Keratinocyte (primary cell): ENCODE measurements around the gene MCTP2. TPM values are rescaled to one million over a fixed set of nuclear protein-coding genes. Genes with fewer than 3 reads are reported as not detected.

Source experiments
- DNase-seq: peaks from one replicate; pipeline ENCODE4 v3.0.0-alpha.2; 2011; ENCODE audit warnings: low read depth, missing footprints, low spot score
- FAIRE-seq: peaks from 2 replicates; lab custom pipeline; 2011; peaks lifted over from hg19 to GRCh38; lab: Jason Lieb, UNC
- H2AFZ ChIP-seq: 2 replicates; pipeline ENCODE4 v1.6.0; 2012; ENCODE audit warnings: low read length, control low read depth, inconsistent platforms; ENCODE audit not compliant: control insufficient read depth
- H3K27ac ChIP-seq: 2 replicates; pipeline ENCODE4 v1.5.1; 2011; ENCODE audit warnings: low read length; ENCODE audit not compliant: control insufficient read depth, insufficient read depth
- H3K27me3 ChIP-seq: 3 replicates; pipeline ENCODE4 v1.6.0; 2011; ENCODE audit warnings: low read length; ENCODE audit not compliant: control insufficient read depth, insufficient read depth; ENCODE audit errors: extremely low read depth
- H3K36me3 ChIP-seq, 2 experiments: 2 replicates in 1 of 2; 3 replicates in 1 of 2; pipeline ENCODE4 v1.5.1; 2011; ENCODE audit warnings: low read length in 2 of 2, mild to moderate bottlenecking in 1 of 2; ENCODE audit not compliant: control insufficient read depth in 2 of 2, insufficient read depth in 2 of 2; ENCODE audit errors: extremely low read depth in 1 of 2
- H3K4me1 ChIP-seq: 3 replicates; pipeline ENCODE4 v1.5.1; 2011; ENCODE audit warnings: low read length; ENCODE audit not compliant: control insufficient read depth, insufficient read depth; ENCODE audit errors: extremely low read depth
- H3K4me2 ChIP-seq: 3 replicates; pipeline ENCODE4 v1.6.0; 2011; ENCODE audit warnings: low read depth, low read length; ENCODE audit not compliant: control insufficient read depth, insufficient read depth; ENCODE audit errors: extremely low read depth
- H3K4me3 ChIP-seq, 3 experiments: fragments of 200-600 bp in 1 of 3; sonication (generic) in 1 of 3; 2 replicates in 2 of 3; 3 replicates in 1 of 3; pipeline ENCODE4 v1.5.1; 2011 to 2016; ENCODE audit warnings: low read length in 3 of 3, mild to moderate bottlenecking in 3 of 3, control low read depth in 2 of 3, inconsistent platforms in 1 of 3, low read depth in 1 of 3, mixed read lengths in 1 of 3, mixed run types in 1 of 3, moderate library complexity in 1 of 3; ENCODE audit not compliant: control insufficient read depth in 2 of 3, insufficient read depth in 2 of 3; ENCODE audit errors: extremely low read depth in 1 of 3
- H3K79me2 ChIP-seq: 2 replicates; pipeline ENCODE4 v1.6.0; 2012; ENCODE audit warnings: low read length; ENCODE audit not compliant: control insufficient read depth, insufficient read depth
- H3K9ac ChIP-seq: 3 replicates; pipeline ENCODE4 v1.6.0; 2011; ENCODE audit warnings: low read length; ENCODE audit not compliant: control insufficient read depth, insufficient read depth; ENCODE audit errors: extremely low read depth
- H3K9me1 ChIP-seq: 3 replicates; pipeline ENCODE4 v1.6.0; 2011; ENCODE audit warnings: low read length; ENCODE audit not compliant: control insufficient read depth, insufficient read depth; ENCODE audit errors: extremely low read depth
- H3K9me3 ChIP-seq: 2 replicates; pipeline ENCODE4 v1.5.1; 2012; ENCODE audit warnings: low read depth, low read length; ENCODE audit not compliant: control insufficient read depth
- H4K20me1 ChIP-seq: 3 replicates; pipeline ENCODE4 v1.6.0; 2011; ENCODE audit warnings: low read length; ENCODE audit not compliant: control insufficient read depth, insufficient read depth; ENCODE audit errors: extremely low read depth
- EZH2 ChIP-seq: IDR thresholded peaks from one replicate; pipeline ENCODE4 v1.6.1; 2012; ENCODE audit warnings: inconsistent platforms, mild to moderate bottlenecking, low read length, moderate library complexity
- dilution Hi-C: fragments of 300-500 bp; cut with MboI; formaldehyde crosslinking; loops from one replicate; pipeline ENCODE4 v1.7.0; 2020; ENCODE audit warnings: low sequenced_read_pairs; ENCODE audit not compliant: extremely low pct_ligation_motif_present
- polyA plus RNA-seq, 5 experiments: library from polyadenylated mRNA; depleted of rRNA in 3 of 5; stranded (reverse) in 3 of 5; stranded (forward) in 1 of 5; unstranded in 1 of 5; fragments of >200 nt; gene quantifications; 1 replicate in 1 of 5; 2 replicates in 3 of 5; 3 replicates in 1 of 5; pipeline versions ENCODE4 v1.2.1 to v1.2.3, GENCODE V29; 2011 to 2012; ENCODE audit warnings: missing spikeins in 2 of 5, low read depth in 1 of 5, low replicate concordance in 1 of 5
- TF ChIP-seq, protein P1 (sequence below), 3 experiments: IDR thresholded peaks in 1 of 3; conservative IDR thresholded peaks in 1 of 3; optimal IDR thresholded peaks in 1 of 3; 2 replicates in 2 of 3; 3 replicates in 1 of 3; pipeline versions ENCODE3 to v1.5.1; 2011; ENCODE audit warnings: low read length in 3 of 3, mild to moderate bottlenecking in 3 of 3, moderate library complexity in 2 of 3, control low read depth in 1 of 3, inconsistent platforms in 1 of 3; ENCODE audit not compliant: insufficient read depth in 2 of 3; ENCODE audit errors: extremely low read depth in 1 of 3

Gene MCTP2
- polyA plus RNA-seq, 1 donor (not counting 4 experiments of a cell fraction or from before 2014, with no cell fraction given) = 22.0 TPM

DNA sequence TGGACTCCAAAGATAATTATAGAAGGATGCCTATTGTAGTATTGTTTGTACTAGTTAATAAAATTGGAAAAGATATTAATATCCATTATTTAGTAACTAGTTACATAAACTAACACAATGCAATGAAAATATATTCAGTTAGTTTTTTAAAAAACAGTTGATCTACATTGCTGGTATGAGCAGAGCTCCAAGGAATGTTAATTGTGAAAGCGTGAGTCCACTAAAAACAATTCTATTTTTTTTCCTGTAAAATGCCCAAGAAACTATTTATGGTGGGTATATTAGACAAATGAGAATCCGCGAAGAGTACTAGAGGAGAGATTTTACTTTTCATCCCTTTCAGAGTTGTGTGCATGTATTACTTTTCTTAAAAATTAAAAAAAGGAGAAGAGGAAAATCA is 104.3 kb downstream of the MCTP2 start:
- Histone ChIP-seq H3K9ac (no peak overlapping the region), H4K20me1 (no peaks in the 10 kb centered on the region), H3K9me3 (no peaks in the 10 kb centered on the region), H3K27me3 (no peaks in the 10 kb centered on the region), H3K4me3 (no peak overlapping the region), H3K36me3 (peaks cover 0 to 2% of the 10 kb centered on the region in 2 experiments), H3K9me1 (no peaks in the 10 kb centered on the region), H3K27ac (no peak overlapping the region), H3K4me2 (no peak overlapping the region), H3K79me2 (no peaks in the 10 kb centered on the region), H3K4me1 (no peaks in the 10 kb centered on the region), H2AFZ (no peak overlapping the region)
- no peak for TF ChIP-seq EZH2
- TF ChIP-seq, protein P1, sequence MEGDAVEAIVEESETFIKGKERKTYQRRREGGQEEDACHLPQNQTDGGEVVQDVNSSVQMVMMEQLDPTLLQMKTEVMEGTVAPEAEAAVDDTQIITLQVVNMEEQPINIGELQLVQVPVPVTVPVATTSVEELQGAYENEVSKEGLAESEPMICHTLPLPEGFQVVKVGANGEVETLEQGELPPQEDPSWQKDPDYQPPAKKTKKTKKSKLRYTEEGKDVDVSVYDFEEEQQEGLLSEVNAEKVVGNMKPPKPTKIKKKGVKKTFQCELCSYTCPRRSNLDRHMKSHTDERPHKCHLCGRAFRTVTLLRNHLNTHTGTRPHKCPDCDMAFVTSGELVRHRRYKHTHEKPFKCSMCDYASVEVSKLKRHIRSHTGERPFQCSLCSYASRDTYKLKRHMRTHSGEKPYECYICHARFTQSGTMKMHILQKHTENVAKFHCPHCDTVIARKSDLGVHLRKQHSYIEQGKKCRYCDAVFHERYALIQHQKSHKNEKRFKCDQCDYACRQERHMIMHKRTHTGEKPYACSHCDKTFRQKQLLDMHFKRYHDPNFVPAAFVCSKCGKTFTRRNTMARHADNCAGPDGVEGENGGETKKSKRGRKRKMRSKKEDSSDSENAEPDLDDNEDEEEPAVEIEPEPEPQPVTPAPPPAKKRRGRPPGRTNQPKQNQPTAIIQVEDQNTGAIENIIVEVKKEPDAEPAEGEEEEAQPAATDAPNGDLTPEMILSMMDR (optimal IDR thresholded peaks at IDR 0.05 in 1 of 3, IDR thresholded peaks at IDR 0.05 in 1 of 3, conservative IDR thresholded peaks at IDR 0.05 in 1 of 3; ENCODE audit: extremely low read depth in 1 of 3, insufficient read depth in 2 of 3, low read length in 3 of 3) = no peak
- FAIRE-seq = no peak
- dilution Hi-C loops = no loop called here
- no peak for DNase-seq

DNA sequence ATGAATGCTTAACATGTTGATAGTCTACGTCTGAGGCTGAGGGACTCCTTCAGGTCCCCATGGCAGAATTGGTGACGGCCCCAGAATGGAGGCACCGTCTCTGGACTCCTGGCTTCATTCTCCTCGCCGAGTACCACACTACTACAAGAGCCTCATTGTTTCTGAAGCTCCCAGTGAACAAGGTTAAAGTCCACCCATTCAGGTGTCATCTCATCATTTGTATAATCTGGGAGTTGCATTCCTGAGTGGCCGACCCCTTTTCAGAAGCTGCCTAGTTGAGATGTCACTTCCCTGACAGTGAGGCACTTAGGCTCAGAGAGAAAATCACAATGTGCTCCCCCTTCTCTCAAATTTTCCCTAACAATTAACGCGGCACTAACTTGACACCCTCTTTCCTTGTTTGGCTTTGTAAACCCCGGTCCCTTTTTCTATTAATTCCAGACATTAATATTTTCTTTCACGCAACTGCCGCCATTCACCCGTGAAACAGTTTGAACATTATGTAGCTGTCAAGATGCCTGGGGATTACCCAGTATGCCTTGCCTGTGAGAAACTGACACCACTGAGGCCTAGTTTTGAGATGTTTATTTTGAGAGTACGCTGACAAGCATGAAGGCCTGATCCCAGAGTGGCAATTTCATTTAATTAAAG is 105.6 kb downstream of the MCTP2 start:
- FAIRE-seq = no peak
- no peaks in the 10 kb centered on the region for H3K27me3 ChIP-seq
- no peaks in the 10 kb centered on the region for H3K79me2 ChIP-seq
- TF ChIP-seq EZH2 = no peak
- TF ChIP-seq, protein P1 (optimal IDR thresholded peaks at IDR 0.05 in 1 of 3, IDR thresholded peaks at IDR 0.05 in 1 of 3, conservative IDR thresholded peaks at IDR 0.05 in 1 of 3; ENCODE audit: extremely low read depth in 1 of 3, insufficient read depth in 2 of 3, low read length in 3 of 3) = no peak
- no peak overlapping the region for H3K27ac ChIP-seq
- no peak overlapping the region for H2AFZ ChIP-seq
- no peaks in the 10 kb centered on the region for H3K9me1 ChIP-seq
- no peaks in the 10 kb centered on the region for H3K4me1 ChIP-seq
- H3K4me3 ChIP-seq = no peak overlapping the region
- dilution Hi-C loops = no loop called here
- H3K4me2 ChIP-seq = no peak overlapping the region
- no peaks in the 10 kb centered on the region for H4K20me1 ChIP-seq
- no peak for DNase-seq
- no peak overlapping the region for H3K9ac ChIP-seq
- no peaks in the 10 kb centered on the region for H3K9me3 ChIP-seq
- peaks cover 0 to 2% of the 10 kb centered on the region in 2 experiments for H3K36me3 ChIP-seq
